Astrocyte of the cerebellum (primary cell): ENCODE data around the gene C1orf198.

Source experiments
- DNase-seq: peaks from one replicate; pipeline ENCODE4 v3.0.0-alpha.2; 2011; ENCODE audit warnings: low read depth
- H3K4me3 ChIP-seq: 2 replicates; pipeline ENCODE4 v1.5.1; 2011; ENCODE audit warnings: mild to moderate bottlenecking, low read depth, low read length, moderate library complexity
- in situ Hi-C: cut with HindIII; loops from 2 replicates; pipeline ENCODE4 v1.10.0; 2017; ENCODE audit warnings: low sequenced_read_pairs
- TF ChIP-seq, protein P1 (sequence below): IDR thresholded peaks from 2 replicates; pipeline ENCODE4 v1.5.1; 2012; ENCODE audit warnings: low read length, low read depth, moderate library complexity, mild to moderate bottlenecking; ENCODE audit errors: missing control alignments

Gene C1orf198

DNA sequence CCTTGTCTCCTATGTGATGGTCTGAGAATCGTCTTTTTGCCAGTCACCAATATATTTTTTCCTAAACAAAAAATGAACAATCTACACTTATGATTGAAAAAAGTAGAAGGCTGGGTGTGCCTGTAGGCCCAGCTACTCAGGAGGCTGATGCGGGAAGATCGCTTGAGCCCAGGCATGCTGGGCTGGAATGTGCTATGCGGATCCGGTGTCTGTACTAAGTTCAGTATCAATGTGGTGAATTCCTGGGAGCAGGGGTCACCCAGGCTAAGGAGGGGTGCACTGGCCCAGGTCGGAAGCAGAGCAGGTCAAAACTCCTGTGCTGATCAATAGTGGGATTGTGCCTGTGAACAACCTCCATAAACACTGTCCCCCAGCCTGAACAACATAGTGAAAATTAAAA lies 25.7 kb upstream of the C1orf198 start:
- DNase-seq: no peak
- H3K4me3 ChIP-seq: no peak overlapping the region
- TF ChIP-seq, protein P1, sequence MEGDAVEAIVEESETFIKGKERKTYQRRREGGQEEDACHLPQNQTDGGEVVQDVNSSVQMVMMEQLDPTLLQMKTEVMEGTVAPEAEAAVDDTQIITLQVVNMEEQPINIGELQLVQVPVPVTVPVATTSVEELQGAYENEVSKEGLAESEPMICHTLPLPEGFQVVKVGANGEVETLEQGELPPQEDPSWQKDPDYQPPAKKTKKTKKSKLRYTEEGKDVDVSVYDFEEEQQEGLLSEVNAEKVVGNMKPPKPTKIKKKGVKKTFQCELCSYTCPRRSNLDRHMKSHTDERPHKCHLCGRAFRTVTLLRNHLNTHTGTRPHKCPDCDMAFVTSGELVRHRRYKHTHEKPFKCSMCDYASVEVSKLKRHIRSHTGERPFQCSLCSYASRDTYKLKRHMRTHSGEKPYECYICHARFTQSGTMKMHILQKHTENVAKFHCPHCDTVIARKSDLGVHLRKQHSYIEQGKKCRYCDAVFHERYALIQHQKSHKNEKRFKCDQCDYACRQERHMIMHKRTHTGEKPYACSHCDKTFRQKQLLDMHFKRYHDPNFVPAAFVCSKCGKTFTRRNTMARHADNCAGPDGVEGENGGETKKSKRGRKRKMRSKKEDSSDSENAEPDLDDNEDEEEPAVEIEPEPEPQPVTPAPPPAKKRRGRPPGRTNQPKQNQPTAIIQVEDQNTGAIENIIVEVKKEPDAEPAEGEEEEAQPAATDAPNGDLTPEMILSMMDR: no peak
- in situ Hi-C loops: no loop called here

DNA sequence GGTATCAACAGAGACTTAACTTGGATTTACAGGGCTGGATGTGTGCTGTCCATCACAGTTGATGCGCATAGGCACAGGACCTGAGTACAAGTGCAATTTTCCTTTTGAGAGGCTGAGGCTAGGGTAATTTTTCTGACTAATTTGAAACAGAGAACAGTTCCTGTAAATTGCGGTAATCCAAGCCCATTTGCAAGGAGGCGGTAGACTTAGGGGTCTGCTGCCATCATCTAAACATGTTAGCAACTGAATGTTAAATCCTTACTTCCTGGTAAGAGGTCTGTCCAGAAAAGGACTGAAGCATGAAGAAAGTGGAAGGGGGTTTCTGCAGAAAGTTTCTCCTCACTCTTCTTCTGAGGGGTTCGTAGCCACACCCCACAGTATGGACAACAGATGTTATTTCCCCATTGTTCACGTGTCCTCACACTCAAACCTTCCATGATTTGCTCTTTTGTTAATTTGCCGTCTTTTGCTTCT lies 23.7 kb upstream of the C1orf198 start:
- in situ Hi-C loops: no loop called here
- DNase-seq: no peak
- no peak overlapping the region for H3K4me3 ChIP-seq
- TF ChIP-seq, protein P1: no peak

DNA sequence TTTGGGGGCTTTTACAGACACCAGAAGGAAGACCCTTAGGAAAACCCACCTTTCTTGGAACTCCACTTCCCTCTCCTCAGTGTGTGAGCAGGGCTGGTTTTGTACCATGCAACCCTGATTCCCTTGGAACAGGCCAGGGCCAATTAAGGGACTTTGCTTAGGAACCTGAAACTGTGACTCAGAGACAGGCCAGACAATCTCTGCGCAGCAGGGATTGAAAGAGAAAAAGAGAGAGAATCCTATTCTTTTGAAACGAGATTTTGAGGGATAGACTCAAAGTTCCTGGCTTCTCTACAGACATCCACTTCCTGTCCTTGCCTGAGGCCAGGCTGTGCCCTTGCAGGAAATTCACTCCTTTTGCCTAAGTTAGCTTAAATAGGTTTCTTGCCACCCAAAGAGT lies 23.1 kb upstream of the C1orf198 start:
- in situ Hi-C loops: no loop called here
- no peak overlapping the region for H3K4me3 ChIP-seq
- no peak for DNase-seq
- TF ChIP-seq, protein P1: no peak

DNA sequence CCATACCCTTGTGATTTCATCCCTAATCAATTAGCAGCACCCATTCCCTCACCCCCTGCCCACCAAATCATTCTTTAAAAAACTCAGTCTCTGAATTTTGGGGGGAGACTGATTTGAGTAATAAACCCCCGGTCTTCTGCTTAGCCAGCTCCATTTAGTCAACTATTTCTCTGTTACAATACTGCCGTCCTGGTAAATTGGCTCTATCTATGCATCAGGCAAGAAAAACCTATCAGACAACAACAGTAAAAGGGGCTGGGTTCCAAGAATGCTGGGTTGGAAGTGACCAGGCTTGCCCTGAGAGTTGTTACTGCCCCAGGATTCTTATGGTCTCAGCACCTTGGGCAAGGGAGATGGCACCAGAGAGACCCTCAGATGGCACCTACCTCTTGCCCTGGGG lies 16.3 kb upstream of the C1orf198 start:
- in situ Hi-C loops: loop anchor here (5.0 kb wide), 1 partner anchor 47 kb away; no protein-coding TSS in a partner anchor
- TF ChIP-seq, protein P1: no peak
- DNase-seq: no peak

DNA sequence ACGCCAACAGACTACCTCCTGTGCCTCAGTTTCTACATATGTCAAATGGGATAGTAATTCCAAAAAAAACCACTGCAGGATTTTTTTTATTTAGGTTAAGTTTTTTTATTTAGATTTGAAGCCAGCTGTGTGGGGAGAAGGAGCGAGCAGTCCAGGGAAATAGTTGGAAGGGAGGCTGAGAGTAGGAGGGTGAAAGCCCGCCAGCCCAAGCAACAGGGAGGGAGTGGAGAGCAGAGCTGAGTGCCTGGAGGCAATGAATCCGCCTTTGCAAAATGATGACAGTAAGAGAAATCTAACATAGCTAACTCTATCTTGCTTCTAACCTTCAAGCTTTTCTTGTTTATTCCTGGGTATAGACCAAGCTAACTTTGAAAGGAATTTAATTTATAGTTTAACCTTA lies 15.6 kb upstream of the C1orf198 start:
- TF ChIP-seq, protein P1: no peak
- DNase-seq: no peak
- no peak overlapping the region for H3K4me3 ChIP-seq

More for the DNA sequence above, 16.3 kb upstream of the C1orf198 start:
- no peak overlapping the region for H3K4me3 ChIP-seq

DNA sequence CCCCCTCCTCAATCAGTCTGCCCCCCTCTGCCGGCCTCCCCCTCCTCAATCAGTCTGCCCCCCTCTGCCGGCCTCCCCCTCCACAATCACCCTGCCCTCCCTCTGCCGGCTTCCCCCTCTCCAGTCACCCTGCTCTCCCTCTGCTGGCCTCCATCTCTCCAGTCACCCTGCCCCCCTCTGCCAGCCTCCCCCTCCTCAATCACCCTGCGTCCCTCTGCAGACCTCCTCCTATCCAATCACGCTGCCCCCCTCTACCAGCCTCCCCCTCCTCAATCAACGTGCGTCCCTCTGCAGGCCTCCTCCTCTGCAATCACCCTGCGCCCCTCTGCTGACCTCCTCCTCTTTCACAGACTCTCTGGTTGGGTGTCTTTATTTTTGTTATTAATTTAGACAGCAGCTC lies 11.5 kb upstream of the C1orf198 start:
- in situ Hi-C loops: no loop called here
- no peak for DNase-seq
- no peak overlapping the region for H3K4me3 ChIP-seq
- TF ChIP-seq, protein P1: no peak

More for the DNA sequence above, 15.6 kb upstream of the C1orf198 start:
- in situ Hi-C loops: no loop called here
